NB4 (cell line): Measurements from ENCODE around the gene RXRA.

ENCODE experiments used
- CTCF ChIP-seq: IDR thresholded peaks from one replicate; pipeline ENCODE4 v1.5.1; 2012; ENCODE audit warnings: low read depth, low read length
- POLR2A ChIP-seq: IDR thresholded peaks from 2 replicates; pipeline ENCODE4 v1.6.1; 2011; ENCODE audit warnings: mild to moderate bottlenecking; ENCODE audit not compliant: insufficient read length; ENCODE audit errors: extremely low read depth

GRCh38 chr9:134299883-134300282 is 26.4 kb upstream of the RXRA start:
- TF ChIP-seq CTCF: no peak
- TF ChIP-seq POLR2A: no peak
